AG04449 (cell line): ENCODE measurements around the gene C19orf85.

ENCODE experiments used
- CTCF ChIA-PET: fragments of 350-600 bp; formaldehyde crosslinking; extraction: SDS; loops from one replicate; lab custom pipeline; 2021; ENCODE audit warnings: antibody characterized with exemption; lab: Yijun Ruan, JAX
- POLR2A ChIA-PET: fragments of 400-600, 350-600 bp; formaldehyde crosslinking; extraction: SDS; loops from one replicate; lab custom pipeline; 2020; ENCODE audit warnings: antibody characterized with exemption, inconsistent platforms; lab: Yijun Ruan, JAX
- DNase-seq: peaks from one replicate; pipeline ENCODE4 v3.0.0-alpha.2; 2010; ENCODE audit warnings: low read depth, low spot score
- H3K4me3 ChIP-seq: 2 replicates; pipeline ENCODE4 v1.5.1; 2011; ENCODE audit warnings: low read depth, mild to moderate bottlenecking, control low read depth, low read length
- CTCF ChIP-seq: IDR thresholded peaks from one replicate; pipeline ENCODE4 v1.5.1; 2011; ENCODE audit warnings: mild to moderate bottlenecking, moderate library complexity, low read length, control low read depth, inconsistent platforms; ENCODE audit not compliant: insufficient read depth; ENCODE audit errors: missing control alignments

The C19orf85 gene

DNA sequence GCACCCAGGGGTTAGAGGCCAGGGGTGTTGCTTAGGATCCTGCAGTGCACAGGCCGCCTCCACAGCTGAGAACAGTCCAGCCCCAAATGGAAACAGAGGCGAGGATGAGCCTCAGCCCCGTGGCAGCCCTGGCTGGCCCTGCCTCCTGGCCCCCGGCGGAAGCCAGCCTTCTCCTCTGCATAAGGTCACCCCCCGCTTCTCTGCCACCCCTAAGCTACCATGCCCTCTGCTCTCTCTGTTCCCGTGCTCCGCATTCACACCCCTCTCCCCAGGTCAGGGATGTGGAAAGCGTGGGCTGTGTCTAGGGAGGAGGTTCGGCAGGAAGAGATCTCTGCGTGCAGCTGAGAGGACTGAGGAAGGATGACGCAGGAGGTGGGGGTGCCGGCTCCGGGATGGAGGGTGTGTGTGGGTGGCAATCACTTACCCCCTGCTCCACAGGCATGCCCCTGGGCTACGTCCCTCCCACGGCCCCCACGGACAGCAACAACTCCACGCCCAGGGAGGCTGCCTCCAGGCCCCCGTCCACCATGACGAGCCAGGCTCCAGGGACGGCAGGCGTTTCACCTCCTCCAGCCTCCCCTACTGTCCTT is 29.7 kb upstream of the C19orf85 start:
- ChIA-PET CTCF (interaction anchor here (0.8 to 17.6 kb wide), 7 partner anchors 8 to 130 kb away, joined by 3 to 173 read pairs (median 4); partner anchors contain the start of gene ZNF784), POLR2A (interaction anchor here (0.7 to 2.7 kb wide), 3 partner anchors 10 to 127 kb away, joined by 3 to 10 read pairs (median 8); partner anchors contain the start of gene ZNF628)
- no peak for DNase-seq

GRCh38 chr19:55493645-55494171 is 29.2 kb upstream of the C19orf85 start:
- peak overlapping the region; percentile 51 for H3K4me3 ChIP-seq
- no peak for TF ChIP-seq CTCF
- no peak for DNase-seq
- ChIA-PET POLR2A (interaction anchor here (2.0 to 2.7 kb wide), 2 partner anchors 10 to 17 kb away, joined by 8 to 10 read pairs; partner anchors contain the start of gene ZNF628), CTCF (interaction anchor here (1.4 to 17.6 kb wide), 4 partner anchors 7 to 113 kb away, joined by 3 to 173 read pairs (median 84); no protein-coding TSS in a partner anchor)

More for the DNA sequence above, 29.7 kb upstream of the C19orf85 start:
- H3K4me3 ChIP-seq = peak overlapping the region; percentile 51
- TF ChIP-seq CTCF = no peak

GRCh38 chr19:55493052-55493644 is 28.6 kb upstream of the C19orf85 start:
- DNase-seq = no peak
- TF ChIP-seq CTCF = no peak
- ChIA-PET CTCF (interaction anchor here (1.4 to 17.6 kb wide), 4 partner anchors 8 to 114 kb away, joined by 4 to 173 read pairs (median 84); no protein-coding TSS in a partner anchor), POLR2A (interaction anchor here (2.0 to 2.7 kb wide), 2 partner anchors 11 to 17 kb away, joined by 8 to 10 read pairs; partner anchors contain the start of gene ZNF628)
- peak overlapping the region; percentile 51 for H3K4me3 ChIP-seq

GRCh38 chr19:55492362-55492944 is 27.9 kb upstream of the C19orf85 start:
- no peak for DNase-seq
- no peak overlapping the region for H3K4me3 ChIP-seq
- POLR2A ChIA-PET = interaction anchor here (2.0 kb wide), 1 partner anchor 12 kb away, joined by 8 read pairs; no protein-coding TSS in a partner anchor
- CTCF ChIA-PET = interaction anchor here (1.4 to 17.6 kb wide), 4 partner anchors 9 to 114 kb away, joined by 4 to 173 read pairs (median 84); partner anchors contain the start of gene ZNF865
- no peak for TF ChIP-seq CTCF

GRCh38 chr19:55491546-55492360 is 27.2 kb upstream of the C19orf85 start:
- CTCF ChIA-PET = interaction anchor here (0.8 to 17.6 kb wide), 7 partner anchors 10 to 189 kb away, joined by 3 to 173 read pairs (median 4); partner anchors contain the start of gene ZNF865
- H3K4me3 ChIP-seq = no peak overlapping the region
- TF ChIP-seq CTCF = no peak
- POLR2A ChIA-PET = no interaction called here
- no peak for DNase-seq
